ENCODE measurements around the gene PGC. TPM values are rescaled to one million over a fixed set of nuclear protein-coding genes. Genes with fewer than 3 reads are reported as not detected.

PGC gene
- total RNA-seq, 1 donor from 2014 or later: not detected

- Mint-ChIP-seq H3K27ac (no peak overlapping the region), H3K4me1 (ENCODE audit: low read depth) (peaks cover 2% of the 10 kb centered on the region), H3K36me3 (ENCODE audit: insufficient read depth) (no peaks in the 10 kb centered on the region), H3K9me3 (ENCODE audit: low read depth) (no peaks in the 10 kb centered on the region), H3K27me3 (peaks cover 29% of the 10 kb centered on the region), H3K4me3 (ENCODE audit: low read depth) (peak overlapping the region; percentile 51)
- no peak for TF ChIP-seq CTCF (IDR thresholded peaks at IDR 0.05; ENCODE audit: unreplicated experiment)
- DNase-seq (ENCODE audit: low spot score, unreplicated experiment): no peak
Observed at GRCh38 chr6:41734666-41735426, 12.4 kb downstream of the PGC start.

GRCh38 chr6:41733707-41734665 lies 13.2 kb downstream of the PGC start:
- peak; percentile 36 for DNase-seq (ENCODE audit: low spot score, unreplicated experiment)
- H3K27me3 Mint-ChIP-seq: peaks cover 36% of the 10 kb centered on the region
- no peak overlapping the region for H3K27ac Mint-ChIP-seq
- H3K9me3 Mint-ChIP-seq (ENCODE audit: low read depth): no peaks in the 10 kb centered on the region
- no peaks in the 10 kb centered on the region for H3K36me3 Mint-ChIP-seq (ENCODE audit: insufficient read depth)
- no peaks in the 10 kb centered on the region for H3K4me1 Mint-ChIP-seq (ENCODE audit: low read depth)
- peak overlapping the region; percentile 71 for H3K4me3 Mint-ChIP-seq (ENCODE audit: low read depth)
- no peak for TF ChIP-seq CTCF (IDR thresholded peaks at IDR 0.05; ENCODE audit: unreplicated experiment)

- peak overlapping the region; percentile 71 for H3K4me3 Mint-ChIP-seq (ENCODE audit: low read depth)
- no peaks in the 10 kb centered on the region for H3K36me3 Mint-ChIP-seq (ENCODE audit: insufficient read depth)
- no peak overlapping the region for H3K27ac Mint-ChIP-seq
- no peak for DNase-seq (ENCODE audit: low spot score, unreplicated experiment)
- no peaks in the 10 kb centered on the region for H3K9me3 Mint-ChIP-seq (ENCODE audit: low read depth)
- H3K4me1 Mint-ChIP-seq (ENCODE audit: low read depth): no peaks in the 10 kb centered on the region
- H3K27me3 Mint-ChIP-seq: peaks cover 37% of the 10 kb centered on the region
- TF ChIP-seq CTCF (IDR thresholded peaks at IDR 0.05; ENCODE audit: unreplicated experiment): no peak
Observed at GRCh38 chr6:41733360-41733706, 13.9 kb downstream of the PGC start.

GRCh38 chr6:41732591-41733359 lies 14.4 kb downstream of the PGC start:
- H3K36me3 Mint-ChIP-seq (ENCODE audit: insufficient read depth): no peaks in the 10 kb centered on the region
- no peak for TF ChIP-seq CTCF (IDR thresholded peaks at IDR 0.05; ENCODE audit: unreplicated experiment)
- no peak overlapping the region for H3K27ac Mint-ChIP-seq
- no peak for DNase-seq (ENCODE audit: low spot score, unreplicated experiment)
- no peaks in the 10 kb centered on the region for H3K9me3 Mint-ChIP-seq (ENCODE audit: low read depth)
- no peaks in the 10 kb centered on the region for H3K4me1 Mint-ChIP-seq (ENCODE audit: low read depth)
- H3K27me3 Mint-ChIP-seq: peaks cover 37% of the 10 kb centered on the region
- no peak overlapping the region for H3K4me3 Mint-ChIP-seq (ENCODE audit: low read depth)

GRCh38 chr6:41732149-41732548 lies 15.0 kb downstream of the PGC start:
- DNase-seq (ENCODE audit: low spot score, unreplicated experiment): no peak
- no peak for TF ChIP-seq CTCF (IDR thresholded peaks at IDR 0.05; ENCODE audit: unreplicated experiment)
- Mint-ChIP-seq H3K9me3 (ENCODE audit: low read depth) (no peaks in the 10 kb centered on the region), H3K4me3 (ENCODE audit: low read depth) (no peak overlapping the region), H3K27me3 (peaks cover 37% of the 10 kb centered on the region), H3K27ac (no peak overlapping the region), H3K4me1 (ENCODE audit: low read depth) (no peaks in the 10 kb centered on the region), H3K36me3 (ENCODE audit: insufficient read depth) (no peaks in the 10 kb centered on the region)

Measured in progenitor cell of endocrine pancreas (in vitro differentiated cells).